ENCODE data around the gene UPP2. TPM values are rescaled to one million over a fixed set of nuclear protein-coding genes. Genes with fewer than 3 reads are reported as not detected.

The UPP2 gene
- total and polyA plus RNA-seq, 2 of the 13 experiments (the other 11 are each of a cell fraction or from before 2014, with no cell fraction given) = 0.07 to 0.28 TPM

DNA sequence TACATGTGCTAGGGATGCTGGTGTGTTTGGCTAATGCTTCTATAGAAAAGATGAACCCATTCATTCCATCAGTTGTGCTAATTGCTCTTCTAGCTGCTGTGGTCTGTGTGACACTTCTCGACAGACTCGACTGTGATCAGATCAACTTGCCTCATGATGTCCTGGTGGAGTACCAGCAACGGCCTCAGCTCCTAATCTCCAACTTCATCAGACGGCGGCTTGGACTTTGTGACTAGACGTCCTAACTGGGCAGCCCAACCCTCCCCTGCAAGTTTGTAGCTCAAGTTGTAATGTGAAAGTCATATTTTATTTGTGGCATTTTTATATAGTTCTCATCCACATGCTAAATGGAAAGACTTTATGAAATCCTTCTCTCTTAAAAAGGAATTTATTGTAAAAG is 33.0 kb downstream of the UPP2 start (continued):
- TF ChIP-seq, protein P1, sequence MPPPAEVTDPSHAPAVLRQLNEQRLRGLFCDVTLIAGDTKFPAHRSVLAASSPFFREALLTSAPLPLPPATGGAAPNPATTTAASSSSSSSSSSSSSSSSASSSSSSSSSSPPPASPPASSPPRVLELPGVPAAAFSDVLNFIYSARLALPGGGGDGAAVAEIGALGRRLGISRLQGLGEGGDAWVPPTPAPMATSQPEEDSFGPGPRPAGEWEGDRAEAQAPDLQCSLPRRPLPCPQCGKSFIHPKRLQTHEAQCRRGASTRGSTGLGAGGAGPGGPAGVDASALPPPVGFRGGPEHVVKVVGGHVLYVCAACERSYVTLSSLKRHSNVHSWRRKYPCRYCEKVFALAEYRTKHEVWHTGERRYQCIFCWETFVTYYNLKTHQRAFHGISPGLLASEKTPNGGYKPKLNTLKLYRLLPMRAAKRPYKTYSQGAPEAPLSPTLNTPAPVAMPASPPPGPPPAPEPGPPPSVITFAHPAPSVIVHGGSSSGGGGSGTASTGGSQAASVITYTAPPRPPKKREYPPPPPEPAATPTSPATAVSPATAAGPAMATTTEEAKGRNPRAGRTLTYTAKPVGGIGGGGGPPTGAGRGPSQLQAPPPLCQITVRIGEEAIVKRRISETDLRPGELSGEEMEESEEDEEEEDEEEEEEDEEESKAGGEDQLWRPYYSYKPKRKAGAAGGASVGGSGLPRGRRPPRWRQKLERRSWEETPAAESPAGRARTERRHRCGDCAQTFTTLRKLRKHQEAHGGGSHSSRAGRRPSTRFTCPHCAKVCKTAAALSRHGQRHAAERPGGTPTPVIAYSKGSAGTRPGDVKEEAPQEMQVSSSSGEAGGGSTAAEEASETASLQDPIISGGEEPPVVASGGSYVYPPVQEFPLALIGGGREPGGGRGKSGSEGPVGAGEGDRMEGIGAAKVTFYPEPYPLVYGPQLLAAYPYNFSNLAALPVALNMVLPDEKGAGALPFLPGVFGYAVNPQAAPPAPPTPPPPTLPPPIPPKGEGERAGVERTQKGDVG (CRISPR knock-in tag; IDR thresholded peaks at IDR 0.05; ENCODE audit: borderline replicate concordance) = 0 out of 2 replicates have a peak, but pooled peaks have one; percentile 64
- TF ChIP-seq FOXO1 (CRISPR knock-in tag; IDR thresholded peaks at IDR 0.05) (no peak), ZFY (CRISPR knock-in tag; IDR thresholded peaks at IDR 0.05) (no peak), ZMYM2 (CRISPR knock-in tag; IDR thresholded peaks at IDR 0.05) (peak; percentile 74), HDAC6 (IDR thresholded peaks at IDR 0.05; ENCODE audit: low read depth, low read length) (no peak), ZNF879 (CRISPR knock-in tag; IDR thresholded peaks at IDR 0.05) (no peak), PHF5A (CRISPR knock-in tag; IDR thresholded peaks at IDR 0.05; ENCODE audit: low read depth, unreplicated experiment) (no peak), HNF4A (CRISPR knock-in tag; IDR thresholded peaks at IDR 0.05) (peak; percentile 96), ARNT (IDR thresholded peaks at IDR 0.05) (no peak), FOXP1 (IDR thresholded peaks at IDR 0.05) (no peak), FOXP1 (CRISPR knock-in tag; IDR thresholded peaks at IDR 0.05) (peak; percentile 13; the same call in 1 of the 2 replicates), SALL1 (CRISPR knock-in tag; IDR thresholded peaks at IDR 0.05) (peak; percentile 93), HDAC1 (CRISPR knock-in tag; IDR thresholded peaks at IDR 0.05) (peak; percentile 65; the same call in 1 of the 2 replicates), ZNF777 (CRISPR knock-in tag; IDR thresholded peaks at IDR 0.05) (peak; percentile 94), NONO (IDR thresholded peaks at IDR 0.05) (no peak), NONO (CRISPR knock-in tag; conservative IDR thresholded peaks at IDR 0.05) (0 out of 2 replicates have a peak, but pooled peaks have one; percentile 23), ZFAT (CRISPR knock-in tag; conservative IDR thresholded peaks at IDR 0.05) (no peak)
- TF ChIP-seq, protein P2, sequence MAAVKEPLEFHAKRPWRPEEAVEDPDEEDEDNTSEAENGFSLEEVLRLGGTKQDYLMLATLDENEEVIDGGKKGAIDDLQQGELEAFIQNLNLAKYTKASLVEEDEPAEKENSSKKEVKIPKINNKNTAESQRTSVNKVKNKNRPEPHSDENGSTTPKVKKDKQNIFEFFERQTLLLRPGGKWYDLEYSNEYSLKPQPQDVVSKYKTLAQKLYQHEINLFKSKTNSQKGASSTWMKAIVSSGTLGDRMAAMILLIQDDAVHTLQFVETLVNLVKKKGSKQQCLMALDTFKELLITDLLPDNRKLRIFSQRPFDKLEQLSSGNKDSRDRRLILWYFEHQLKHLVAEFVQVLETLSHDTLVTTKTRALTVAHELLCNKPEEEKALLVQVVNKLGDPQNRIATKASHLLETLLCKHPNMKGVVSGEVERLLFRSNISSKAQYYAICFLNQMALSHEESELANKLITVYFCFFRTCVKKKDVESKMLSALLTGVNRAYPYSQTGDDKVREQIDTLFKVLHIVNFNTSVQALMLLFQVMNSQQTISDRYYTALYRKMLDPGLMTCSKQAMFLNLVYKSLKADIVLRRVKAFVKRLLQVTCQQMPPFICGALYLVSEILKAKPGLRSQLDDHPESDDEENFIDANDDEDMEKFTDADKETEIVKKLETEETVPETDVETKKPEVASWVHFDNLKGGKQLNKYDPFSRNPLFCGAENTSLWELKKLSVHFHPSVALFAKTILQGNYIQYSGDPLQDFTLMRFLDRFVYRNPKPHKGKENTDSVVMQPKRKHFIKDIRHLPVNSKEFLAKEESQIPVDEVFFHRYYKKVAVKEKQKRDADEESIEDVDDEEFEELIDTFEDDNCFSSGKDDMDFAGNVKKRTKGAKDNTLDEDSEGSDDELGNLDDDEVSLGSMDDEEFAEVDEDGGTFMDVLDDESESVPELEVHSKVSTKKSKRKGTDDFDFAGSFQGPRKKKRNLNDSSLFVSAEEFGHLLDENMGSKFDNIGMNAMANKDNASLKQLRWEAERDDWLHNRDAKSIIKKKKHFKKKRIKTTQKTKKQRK (IDR thresholded peaks at IDR 0.05; ENCODE audit: low read length) = no peak
- TF ChIP-seq, protein P3, sequence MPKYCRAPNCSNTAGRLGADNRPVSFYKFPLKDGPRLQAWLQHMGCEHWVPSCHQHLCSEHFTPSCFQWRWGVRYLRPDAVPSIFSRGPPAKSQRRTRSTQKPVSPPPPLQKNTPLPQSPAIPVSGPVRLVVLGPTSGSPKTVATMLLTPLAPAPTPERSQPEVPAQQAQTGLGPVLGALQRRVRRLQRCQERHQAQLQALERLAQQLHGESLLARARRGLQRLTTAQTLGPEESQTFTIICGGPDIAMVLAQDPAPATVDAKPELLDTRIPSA (CRISPR knock-in tag; IDR thresholded peaks at IDR 0.05; ENCODE audit: borderline replicate concordance) = no peak
- TF ChIP-seq, protein P4, sequence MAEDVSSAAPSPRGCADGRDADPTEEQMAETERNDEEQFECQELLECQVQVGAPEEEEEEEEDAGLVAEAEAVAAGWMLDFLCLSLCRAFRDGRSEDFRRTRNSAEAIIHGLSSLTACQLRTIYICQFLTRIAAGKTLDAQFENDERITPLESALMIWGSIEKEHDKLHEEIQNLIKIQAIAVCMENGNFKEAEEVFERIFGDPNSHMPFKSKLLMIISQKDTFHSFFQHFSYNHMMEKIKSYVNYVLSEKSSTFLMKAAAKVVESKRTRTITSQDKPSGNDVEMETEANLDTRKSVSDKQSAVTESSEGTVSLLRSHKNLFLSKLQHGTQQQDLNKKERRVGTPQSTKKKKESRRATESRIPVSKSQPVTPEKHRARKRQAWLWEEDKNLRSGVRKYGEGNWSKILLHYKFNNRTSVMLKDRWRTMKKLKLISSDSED (CRISPR knock-in tag; IDR thresholded peaks at IDR 0.05) = no peak
